AG09309 (cell line): ENCODE results near the gene TLR7.

Experiments used
- DNase-seq: peaks from one replicate; pipeline ENCODE4 v3.0.0-alpha.2; 2010; ENCODE audit warnings: low read depth
- H3K4me3 ChIP-seq: 2 replicates; pipeline ENCODE4 v1.5.1; 2011; ENCODE audit warnings: mild to moderate bottlenecking, low read depth, low read length, moderate library complexity; ENCODE audit not compliant: control insufficient read depth
- TF ChIP-seq, protein P1 (sequence below): IDR thresholded peaks from 2 replicates; pipeline ENCODE4 v1.5.1; 2011; ENCODE audit warnings: mild to moderate bottlenecking, low read depth, low read length, inconsistent platforms; ENCODE audit not compliant: insufficient read depth, control insufficient read depth; ENCODE audit errors: missing control alignments

The TLR7 gene

DNA sequence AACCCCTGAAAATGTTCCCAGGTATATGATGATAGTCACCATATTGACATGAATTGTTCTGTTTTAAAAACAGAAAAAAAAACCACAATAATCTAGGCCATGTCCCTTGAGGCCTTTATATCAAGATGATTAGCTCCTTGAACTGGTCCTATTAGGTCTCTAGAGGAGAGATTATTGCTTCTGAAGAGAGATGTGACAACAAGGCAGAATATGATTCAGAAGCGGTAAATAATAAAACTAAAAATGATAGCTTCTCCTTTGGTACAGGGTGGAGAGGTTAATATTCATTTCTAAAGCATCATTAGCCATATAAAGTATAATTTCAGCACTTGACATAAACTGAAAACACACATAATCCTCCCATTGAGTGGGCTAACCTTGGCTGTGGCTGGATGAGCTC is 65.4 kb downstream of the TLR7 start:
- TF ChIP-seq, protein P1, sequence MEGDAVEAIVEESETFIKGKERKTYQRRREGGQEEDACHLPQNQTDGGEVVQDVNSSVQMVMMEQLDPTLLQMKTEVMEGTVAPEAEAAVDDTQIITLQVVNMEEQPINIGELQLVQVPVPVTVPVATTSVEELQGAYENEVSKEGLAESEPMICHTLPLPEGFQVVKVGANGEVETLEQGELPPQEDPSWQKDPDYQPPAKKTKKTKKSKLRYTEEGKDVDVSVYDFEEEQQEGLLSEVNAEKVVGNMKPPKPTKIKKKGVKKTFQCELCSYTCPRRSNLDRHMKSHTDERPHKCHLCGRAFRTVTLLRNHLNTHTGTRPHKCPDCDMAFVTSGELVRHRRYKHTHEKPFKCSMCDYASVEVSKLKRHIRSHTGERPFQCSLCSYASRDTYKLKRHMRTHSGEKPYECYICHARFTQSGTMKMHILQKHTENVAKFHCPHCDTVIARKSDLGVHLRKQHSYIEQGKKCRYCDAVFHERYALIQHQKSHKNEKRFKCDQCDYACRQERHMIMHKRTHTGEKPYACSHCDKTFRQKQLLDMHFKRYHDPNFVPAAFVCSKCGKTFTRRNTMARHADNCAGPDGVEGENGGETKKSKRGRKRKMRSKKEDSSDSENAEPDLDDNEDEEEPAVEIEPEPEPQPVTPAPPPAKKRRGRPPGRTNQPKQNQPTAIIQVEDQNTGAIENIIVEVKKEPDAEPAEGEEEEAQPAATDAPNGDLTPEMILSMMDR = no peak
- no peak overlapping the region for H3K4me3 ChIP-seq
- DNase-seq = no peak

DNA sequence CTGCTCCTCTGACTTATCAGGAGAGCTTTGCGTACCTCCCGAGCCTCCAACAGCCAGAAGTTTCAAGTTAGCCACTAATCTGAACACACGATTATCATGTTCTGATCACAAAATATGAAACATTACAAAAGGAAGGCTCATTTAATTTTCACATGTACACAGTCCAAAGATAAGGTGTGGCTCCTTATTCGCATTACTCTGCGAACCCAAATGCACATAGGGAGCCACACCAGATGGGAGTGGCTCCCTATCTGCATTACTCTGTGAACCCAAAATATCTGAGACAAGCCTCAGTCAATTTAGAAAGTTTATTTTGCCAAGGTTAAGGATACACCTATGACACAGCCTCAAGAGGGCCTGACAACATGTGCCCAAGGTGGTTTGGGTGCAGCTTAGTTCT is 68.0 kb downstream of the TLR7 start:
- DNase-seq = no peak
- H3K4me3 ChIP-seq = no peak overlapping the region
- TF ChIP-seq, protein P1 = no peak

DNA sequence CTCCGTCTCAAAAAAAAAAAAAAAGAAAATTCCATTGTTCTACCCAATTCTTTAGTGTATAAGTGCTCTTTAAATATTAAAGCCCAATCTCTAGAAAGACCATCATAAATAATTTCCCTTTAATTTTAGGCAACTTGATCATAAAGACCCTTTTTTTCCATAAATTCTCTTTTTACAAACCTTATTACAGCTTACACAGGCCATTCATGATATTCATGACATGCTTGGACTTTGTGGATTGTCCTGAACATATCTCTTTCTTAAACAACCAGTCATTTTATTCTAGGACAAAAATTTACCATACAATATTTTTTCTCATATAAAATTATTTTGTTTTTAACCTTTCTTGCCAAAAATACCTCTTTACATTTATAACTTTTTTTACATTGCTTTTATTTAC is 70.1 kb downstream of the TLR7 start:
- DNase-seq = no peak

More for the DNA sequence above, 70.1 kb downstream of the TLR7 start:
- H3K4me3 ChIP-seq = no peak overlapping the region
- TF ChIP-seq, protein P1 = no peak
